ENCODE results near the gene STING1. TPM values are rescaled to one million over a fixed set of nuclear protein-coding genes. Genes with fewer than 3 reads are reported as not detected.

Gene STING1
- total and polyA plus RNA-seq, 2 of the 13 experiments (the other 11 are each of a cell fraction or from before 2014, with no cell fraction given), result 1.3 to 4.4 TPM

GRCh38 chr5:139439013-139439903, 43.3 kb downstream of the STING1 start, which contains the start of gene DNAJC18 (continued):
- TF ChIP-seq ZNF550 (CRISPR knock-in tag; IDR thresholded peaks at IDR 0.05; ENCODE audit: borderline replicate concordance) (no peak), GATAD1 (CRISPR knock-in tag; IDR thresholded peaks at IDR 0.05) (peak; percentile 73), RARG (CRISPR knock-in tag; IDR thresholded peaks at IDR 0.05; ENCODE audit: low read depth) (no peak), ZSCAN20 (CRISPR knock-in tag; IDR thresholded peaks at IDR 0.05; ENCODE audit: borderline replicate concordance) (no peak), NR2F1 (CRISPR knock-in tag; IDR thresholded peaks at IDR 0.05) (no peak), CHD4 (IDR thresholded peaks at IDR 0.05; ENCODE audit: borderline replicate concordance, low read length) (no peak), HOXA3 (CRISPR knock-in tag; IDR thresholded peaks at IDR 0.05) (peak; percentile 59; the same call in 1 of the 2 replicates), HNRNPLL (IDR thresholded peaks at IDR 0.05; ENCODE audit: low read depth, low read length, poor library complexity, severe bottlenecking) (peak; percentile 56), ZBTB40 (IDR thresholded peaks at IDR 0.05) (no peak), ZBTB40 (CRISPR knock-in tag; IDR thresholded peaks at IDR 0.05) (peak; percentile 28; the same call in 1 of the 2 replicates), LCORL (IDR thresholded peaks at IDR 0.05) (no peak), LCORL (CRISPR knock-in tag; IDR thresholded peaks at IDR 0.05) (peak; percentile 36; the same call in 1 of the 2 replicates), HIVEP1 (CRISPR knock-in tag; IDR thresholded peaks at IDR 0.05) (peak; percentile 70), FOXK2 (IDR thresholded peaks at IDR 0.05) (no peak), ZFP41 (CRISPR knock-in tag; IDR thresholded peaks at IDR 0.05; ENCODE audit: borderline replicate concordance) (no peak), ZNF775 (CRISPR knock-in tag; IDR thresholded peaks at IDR 0.05; ENCODE audit: borderline replicate concordance) (no peak), ZNF616 (CRISPR knock-in tag; IDR thresholded peaks at IDR 0.05; ENCODE audit: low read depth) (no peak), NCOA2 (CRISPR knock-in tag; IDR thresholded peaks at IDR 0.05) (peak; percentile 24; the same call in 1 of the 2 replicates), PCBP1 (IDR thresholded peaks at IDR 0.05; ENCODE audit: borderline replicate concordance, low read depth, low read length) (0 out of 2 replicates have a peak, but pooled peaks have one; percentile 27)
- TF ChIP-seq, protein P1, sequence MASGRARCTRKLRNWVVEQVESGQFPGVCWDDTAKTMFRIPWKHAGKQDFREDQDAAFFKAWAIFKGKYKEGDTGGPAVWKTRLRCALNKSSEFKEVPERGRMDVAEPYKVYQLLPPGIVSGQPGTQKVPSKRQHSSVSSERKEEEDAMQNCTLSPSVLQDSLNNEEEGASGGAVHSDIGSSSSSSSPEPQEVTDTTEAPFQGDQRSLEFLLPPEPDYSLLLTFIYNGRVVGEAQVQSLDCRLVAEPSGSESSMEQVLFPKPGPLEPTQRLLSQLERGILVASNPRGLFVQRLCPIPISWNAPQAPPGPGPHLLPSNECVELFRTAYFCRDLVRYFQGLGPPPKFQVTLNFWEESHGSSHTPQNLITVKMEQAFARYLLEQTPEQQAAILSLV (CRISPR knock-in tag; IDR thresholded peaks at IDR 0.05; ENCODE audit: borderline replicate concordance), result peak; percentile 28; the same call in 1 of the 2 replicates

All from HepG2 (cell line).